Suppressor macrophage (primary cell): ENCODE data around the gene SCUBE3.
A peak's percentile ranks its signal among the peaks of the same experiment; 100 is the strongest.

Experiments
- DNase-seq, 4 experiments: peaks; one replicate each; pipeline ENCODE4 v3.0.0-alpha.2; 2020 to 2022
- total RNA-seq, 17 experiments: gene quantifications; one replicate each; lab custom pipeline; 2026; ENCODE audit warnings: mixed read lengths in 6 of 17, inconsistent platforms in 3 of 17; lab: John Stamatoyannopoulos, UW

The SCUBE3 gene
- total RNA-seq, result 0 to 3.7 (median 0) reads per million in 17 experiments

- DNase-seq, result peak in 3 of 4 experiments; percentile 16 to 52 (median 37)
These were observed at the start of gene SCUBE3 for GRCh38 chr6:35213824-35214756. SCUBE3 (plus strand) TSS chr6:35213956; CDS start chr6:35214419, 463 bp downstream.

GRCh38 chr6:35164277-35164676 is 49.5 kb upstream of the SCUBE3 start:
- DNase-seq, result no peak

DNA sequence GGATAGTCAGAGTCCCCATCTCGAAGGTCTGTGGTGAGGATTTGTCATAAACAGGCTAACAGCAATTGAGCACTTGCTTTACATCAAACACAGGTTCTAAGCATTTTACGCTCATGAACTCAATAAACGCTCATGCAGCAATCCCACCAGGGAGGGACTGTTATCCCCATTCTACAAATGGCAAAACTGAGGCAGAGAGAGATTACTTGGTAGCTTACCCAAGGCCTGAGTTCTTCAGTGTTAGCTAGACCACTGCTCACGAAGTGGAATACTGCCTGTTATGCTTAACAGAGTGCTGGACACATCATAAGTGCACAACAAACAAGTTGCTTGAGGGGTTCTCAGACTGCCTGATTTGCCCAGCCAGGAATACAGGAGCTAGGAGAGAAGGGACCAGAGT is 48.9 kb upstream of the SCUBE3 start:
- no peak for DNase-seq

- peak; percentile 23 to 64 (median 55) for DNase-seq
These were observed 48.1 kb upstream of the SCUBE3 start for GRCh38 chr6:35165630-35166071.

DNA sequence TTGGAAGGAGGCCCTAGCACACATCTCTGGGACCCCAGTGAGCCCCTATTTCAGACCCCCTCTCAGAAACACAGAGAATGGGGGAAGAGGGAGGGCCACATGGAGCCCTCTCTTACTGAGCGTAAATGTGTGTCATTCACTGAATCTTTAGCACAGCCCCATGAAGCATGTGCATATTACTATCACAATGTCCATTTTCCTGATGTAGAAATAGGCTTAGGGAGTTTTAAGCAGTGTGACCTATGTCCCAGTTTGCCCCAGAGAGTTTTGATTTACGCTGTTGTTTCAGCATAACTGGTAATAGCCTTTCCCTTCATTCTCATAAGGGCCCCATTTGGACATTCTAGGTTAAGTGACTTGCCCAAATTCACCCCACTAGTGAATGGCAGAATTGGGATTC is 47.6 kb upstream of the SCUBE3 start:
- DNase-seq, result no peak

- DNase-seq, result no peak
These were observed 47.2 kb upstream of the SCUBE3 start for GRCh38 chr6:35166520-35166919.

DNA sequence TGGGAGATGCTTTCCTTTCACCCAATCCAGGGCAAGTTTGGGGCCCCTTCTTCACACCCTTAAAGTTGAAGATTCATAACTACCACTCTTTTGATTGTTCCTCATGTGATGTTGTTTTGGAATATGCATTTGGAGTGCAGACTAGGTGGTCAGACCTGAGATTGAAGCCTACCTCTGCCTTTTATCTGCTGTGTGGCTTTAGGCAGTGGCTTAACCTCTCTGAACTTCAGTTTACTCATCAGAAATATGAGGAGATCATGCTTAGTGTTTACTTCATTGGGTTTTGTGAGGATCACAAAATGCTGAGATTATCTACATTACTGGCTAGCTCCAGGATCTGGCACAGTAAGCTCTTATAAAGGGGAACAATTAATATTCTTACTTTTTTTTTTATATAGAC is 46.3 kb upstream of the SCUBE3 start:
- DNase-seq, result no peak

- DNase-seq, result no peak
These were observed 45.3 kb upstream of the SCUBE3 start for GRCh38 chr6:35168461-35168861.

DNA sequence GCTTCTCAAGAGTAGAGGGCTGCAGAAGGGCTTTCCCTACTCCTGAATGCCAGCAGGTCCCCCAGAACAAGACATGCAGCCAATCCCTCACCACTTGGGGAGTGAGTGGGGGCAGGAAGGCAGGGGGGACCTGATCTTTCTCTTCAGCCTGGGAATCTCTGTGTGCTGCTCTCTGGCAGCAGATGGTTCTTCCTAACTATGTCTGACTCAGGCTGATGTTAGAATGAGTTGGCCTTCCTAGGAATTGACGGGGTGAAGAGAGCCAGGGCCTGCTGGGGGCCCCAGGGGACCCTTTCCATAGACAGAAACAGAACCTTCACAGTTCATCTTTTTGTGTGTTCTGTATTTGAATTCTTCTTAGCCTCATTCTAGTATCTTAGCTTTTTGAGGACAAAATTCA is 43.6 kb upstream of the SCUBE3 start:
- no peak for DNase-seq

DNA sequence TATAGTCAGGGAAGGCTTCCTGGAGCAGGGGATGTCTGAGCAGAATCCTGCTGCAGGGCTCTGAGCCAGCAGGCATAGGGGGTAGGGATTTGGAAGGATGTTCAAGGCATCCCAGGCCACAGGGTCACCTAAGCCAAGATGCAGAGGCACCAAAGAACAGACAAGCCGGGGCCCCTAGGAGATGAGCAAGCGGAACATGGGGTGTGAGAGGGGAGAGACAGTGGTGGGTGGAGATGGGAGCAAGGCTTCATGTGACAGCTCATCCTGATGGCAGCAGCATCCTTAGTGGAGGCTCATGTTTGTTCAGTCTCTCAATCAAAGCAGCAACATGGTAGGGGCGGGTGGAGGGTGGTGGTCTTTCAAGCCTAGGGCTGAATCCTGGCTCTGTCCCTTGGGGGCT is 42.9 kb upstream of the SCUBE3 start:
- DNase-seq, result no peak

GRCh38 chr6:35173044-35173426 is 40.7 kb upstream of the SCUBE3 start:
- DNase-seq, result no peak

GRCh38 chr6:35173427-35174087 is 40.2 kb upstream of the SCUBE3 start:
- no peak for DNase-seq

DNA sequence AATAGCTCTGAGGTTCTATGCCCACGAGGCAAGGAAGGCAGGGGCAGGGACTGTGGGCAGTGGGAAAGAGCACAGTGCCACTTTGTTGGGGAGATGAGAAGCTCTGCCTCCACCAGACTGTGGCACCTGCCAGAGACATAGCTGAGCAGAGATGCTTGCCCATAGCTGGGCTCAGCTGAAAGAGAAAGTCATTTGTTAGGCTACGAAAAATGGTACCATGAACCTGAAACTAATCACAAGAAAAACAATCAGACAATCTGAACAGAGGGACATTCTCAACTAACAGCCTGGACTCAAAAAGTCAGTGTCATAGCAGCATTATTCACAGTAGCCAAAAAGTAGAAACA is 39.7 kb upstream of the SCUBE3 start:
- DNase-seq, result no peak

DNA sequence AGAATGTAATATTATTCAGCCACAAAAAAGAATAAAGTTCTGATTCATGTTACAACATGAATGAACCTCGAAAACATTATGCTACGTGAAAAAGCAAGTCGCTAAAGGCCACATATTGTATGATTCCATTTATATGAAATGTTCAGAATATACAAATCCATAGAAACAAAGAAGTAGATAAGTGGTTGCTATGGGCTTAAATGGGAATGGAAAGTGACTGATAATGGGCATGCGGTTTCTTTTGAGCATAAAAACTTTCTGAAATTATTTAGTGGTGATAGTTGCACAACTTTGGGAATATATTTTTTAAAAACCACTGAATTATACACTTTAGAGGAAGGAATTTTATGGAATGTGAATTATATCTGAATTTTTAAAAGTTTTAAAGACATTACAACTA is 39.3 kb upstream of the SCUBE3 start:
- no peak for DNase-seq

GRCh38 chr6:35176301-35177024 is 37.3 kb upstream of the SCUBE3 start:
- DNase-seq, result no peak

GRCh38 chr6:35177157-35177556 is 36.6 kb upstream of the SCUBE3 start:
- DNase-seq, result no peak

GRCh38 chr6:35177596-35177995 is 36.2 kb upstream of the SCUBE3 start:
- no peak for DNase-seq

DNA sequence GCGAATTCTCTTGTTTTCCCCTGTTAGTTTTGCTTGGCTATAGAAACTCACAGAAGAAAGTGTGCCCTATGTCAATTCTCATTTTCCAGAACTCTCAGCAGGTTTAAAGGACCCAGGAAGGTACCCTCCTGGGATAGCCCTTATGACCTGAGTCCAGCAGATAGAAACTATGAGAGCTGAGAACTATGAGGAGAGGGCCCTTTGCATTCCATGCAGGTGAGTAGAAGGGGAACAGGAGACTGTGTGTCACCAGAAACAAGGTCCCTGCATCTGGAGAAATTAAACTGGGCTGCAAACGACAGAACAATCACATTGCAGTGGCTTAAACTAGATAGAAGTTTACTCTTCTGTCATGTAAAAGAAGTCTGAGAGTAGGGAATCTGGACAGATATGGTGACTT is 35.7 kb upstream of the SCUBE3 start:
- no peak for DNase-seq

- no peak for DNase-seq
These were observed 34.6 kb upstream of the SCUBE3 start for GRCh38 chr6:35178932-35179832.

GRCh38 chr6:35179901-35180535 is 33.7 kb upstream of the SCUBE3 start:
- no peak for DNase-seq

GRCh38 chr6:35181308-35181932 is 32.3 kb upstream of the SCUBE3 start:
- no peak for DNase-seq
